ENCODE data around the gene PCBP4. TPM values are rescaled to one million over a fixed set of nuclear protein-coding genes. Genes with fewer than 3 reads are reported as not detected.

PCBP4 gene
- total RNA-seq, 1 donor from 2014 or later = 27.4 TPM

- DNase-seq (ENCODE audit: low spot score) = peak; percentile 24
These were observed 38.3 kb downstream of the PCBP4 start for GRCh38 chr3:51928981-51929380.

GRCh38 chr3:51928438-51928837 lies 38.8 kb downstream of the PCBP4 start:
- DNase-seq (ENCODE audit: low spot score) = peak; percentile 76

GRCh38 chr3:51927061-51927977 lies 39.9 kb downstream of the PCBP4 start:
- DNase-seq (ENCODE audit: low spot score) = peak; percentile 49

GRCh38 chr3:51921081-51921578 lies 46.1 kb downstream of the PCBP4 start:
- DNase-seq (ENCODE audit: low spot score) = peak; percentile 53

- DNase-seq (ENCODE audit: low spot score) = no peak
These were observed 50.8 kb downstream of the PCBP4 start for GRCh38 chr3:51916418-51916817.

GRCh38 chr3:51908026-51908425 lies 59.2 kb downstream of the PCBP4 start:
- no peak for DNase-seq (ENCODE audit: low spot score)

Other genes with a start within 250 kb of the PCBP4 start
- not detected for gene IQCF6, start 188.2 kb downstream of the PCBP4 start, total RNA-seq
- gene IQCF2, start 105.8 kb downstream of the PCBP4 start, total RNA-seq = not detected
- not detected for gene IQCF5, start 91.9 kb downstream of the PCBP4 start, total RNA-seq
- gene IQCF1, start 64.1 kb downstream of the PCBP4 start, total RNA-seq = not detected
- gene RRP9, start 25.6 kb downstream of the PCBP4 start, total RNA-seq = 29.0 TPM
- gene PARP3, start 25.1 kb downstream of the PCBP4 start, total RNA-seq = 19.7 TPM
- gene GPR62, start 12.1 kb downstream of the PCBP4 start, total RNA-seq = not detected
- gene ABHD14B, start 6.6 kb upstream of the PCBP4 start, total RNA-seq = 59.5 TPM
- 17.7 TPM for gene ABHD14A, start 7.6 kb upstream of the PCBP4 start, total RNA-seq
- gene ACY1, start 16.1 kb upstream of the PCBP4 start, total RNA-seq = 35.1 TPM
- 948 TPM for gene RPL29, start 28.4 kb upstream of the PCBP4 start, total RNA-seq
- gene DUSP7, start 89.1 kb upstream of the PCBP4 start, total RNA-seq = 17.2 TPM
- gene POC1A, start 187.0 kb upstream of the PCBP4 start, total RNA-seq = 2.8 TPM
- 134 TPM for gene ALAS1, start 230.7 kb upstream of the PCBP4 start, total RNA-seq

Data from mesenteric fat pad (tissue), 1 donor.